Adipocyte (in vitro differentiated cells): ENCODE measurements around the gene TTC21A.

Source experiments
- DNase-seq: peaks from one replicate; pipeline ENCODE4 v3.0.0-alpha.2; 2015; ENCODE audit warnings: low read depth
- H3K27me3 ChIP-seq: replicated peaks from 2 replicates; pipeline ENCODE4 v1.7.0; 2013; ENCODE audit warnings: mild to moderate bottlenecking, low read length, moderate library complexity; ENCODE audit not compliant: control insufficient read depth, insufficient read depth
- H3K36me3 ChIP-seq: 2 replicates; pipeline ENCODE4 v1.7.0; 2013; ENCODE audit warnings: low read length, mild to moderate bottlenecking, moderate library complexity; ENCODE audit not compliant: control insufficient read depth, insufficient read depth, severe bottlenecking
- H3K4me1 ChIP-seq: 2 replicates; pipeline ENCODE4 v1.7.0; 2013; ENCODE audit warnings: mild to moderate bottlenecking, low read length, moderate library complexity; ENCODE audit not compliant: control insufficient read depth, insufficient read depth
- H3K4me3 ChIP-seq: 2 replicates; pipeline ENCODE4 v1.7.0; 2013; ENCODE audit warnings: mild to moderate bottlenecking, low read length, moderate library complexity
- H3K9ac ChIP-seq: 2 replicates; pipeline ENCODE4 v1.7.0; 2013; ENCODE audit warnings: mild to moderate bottlenecking, low read length, moderate library complexity
- H3K9me3 ChIP-seq: 2 replicates; pipeline ENCODE4 v1.7.0; 2013; ENCODE audit warnings: mild to moderate bottlenecking, low read length, moderate library complexity; ENCODE audit not compliant: control insufficient read depth

Gene TTC21A

GRCh38 chr3:39186692-39187151 lies 79.2 kb downstream of the TTC21A start:
- no peak overlapping the region for H3K9ac ChIP-seq
- no peaks in the 10 kb centered on the region for H3K27me3 ChIP-seq
- no peak for DNase-seq
- H3K4me3 ChIP-seq: no peak overlapping the region
- peaks cover 8% of the 10 kb centered on the region for H3K4me1 ChIP-seq
- H3K36me3 ChIP-seq: no peaks in the 10 kb centered on the region
- no peaks in the 10 kb centered on the region for H3K9me3 ChIP-seq

GRCh38 chr3:39187372-39188155 lies 80.1 kb downstream of the TTC21A start:
- H3K36me3 ChIP-seq: no peaks in the 10 kb centered on the region
- DNase-seq: no peak
- no peak overlapping the region for H3K9ac ChIP-seq
- no peak overlapping the region for H3K4me3 ChIP-seq
- H3K27me3 ChIP-seq: no peaks in the 10 kb centered on the region
- no peaks in the 10 kb centered on the region for H3K9me3 ChIP-seq
- peaks cover 8% of the 10 kb centered on the region for H3K4me1 ChIP-seq
